GM19468 (cell line): ENCODE data around the gene CDCA3.

Source experiments
- ATAC-seq: cut with Tn5 transposase; IDR thresholded peaks from one replicate; pipeline ENCODE4 v1.9.1; 2021; ENCODE audit warnings: mild to moderate bottlenecking, moderate library complexity, moderate number of reproducible peaks; ENCODE audit not compliant: unreplicated experiment; ENCODE audit errors: extremely low read depth

Gene CDCA3

GRCh38 chr12:6858799-6859198 is 7.7 kb upstream of the CDCA3 start:
- ATAC-seq, result no peak

GRCh38 chr12:6855322-6855721 is 4.2 kb upstream of the CDCA3 start:
- ATAC-seq, result no peak

DNA sequence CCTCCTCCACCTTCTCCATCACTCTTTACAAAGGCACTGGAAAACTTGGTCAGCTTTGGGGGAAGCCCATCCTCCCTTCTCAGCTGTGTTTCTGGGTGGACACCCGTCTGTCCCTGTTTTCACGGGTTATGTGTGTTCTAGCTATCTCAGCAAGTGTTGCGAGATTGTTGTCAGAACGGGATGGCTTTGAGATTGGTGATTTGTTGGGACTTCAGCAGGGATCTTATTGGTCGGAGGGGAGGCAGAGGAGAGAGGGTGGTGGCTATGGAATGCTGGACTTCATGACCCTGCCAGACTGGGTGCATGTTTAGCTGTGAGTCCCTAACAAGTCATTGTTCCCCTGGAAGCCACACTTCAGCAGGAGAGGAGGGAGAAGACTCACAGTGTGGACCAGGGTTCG is 3.0 kb upstream of the CDCA3 start:
- ATAC-seq, result no peak

DNA sequence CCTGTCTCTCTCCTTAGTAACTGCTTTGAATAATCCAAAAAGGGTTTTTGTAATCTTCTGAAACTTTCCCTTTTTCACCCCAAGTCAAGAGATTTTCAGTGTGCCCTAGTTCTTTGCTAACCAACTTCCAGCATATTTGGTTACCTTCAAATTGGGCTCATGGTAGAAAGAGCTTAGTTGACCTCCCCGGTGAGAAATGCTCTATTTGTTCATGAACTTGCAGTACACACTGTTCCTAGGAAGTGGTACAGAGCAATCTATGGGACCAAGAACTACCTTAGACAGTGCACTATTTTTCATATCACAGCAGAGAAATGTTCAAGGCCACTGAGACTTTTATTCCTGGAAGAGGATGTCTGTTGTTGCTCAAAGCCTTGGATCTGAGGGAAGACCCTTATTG is 2.5 kb upstream of the CDCA3 start:
- no peak for ATAC-seq

GRCh38 chr12:6852651-6853354 is 1.7 kb upstream of the CDCA3 start:
- no peak for ATAC-seq

- peak; percentile 82 for ATAC-seq
Measured at GRCh38 chr12:6851921-6852650, 1.0 kb upstream of the CDCA3 start, which contains the start of gene USP5. Gene USP5, plus strand, starts transcription at chr12:6852150. Its CDS starts 30 bp downstream, at chr12:6852180.

DNA sequence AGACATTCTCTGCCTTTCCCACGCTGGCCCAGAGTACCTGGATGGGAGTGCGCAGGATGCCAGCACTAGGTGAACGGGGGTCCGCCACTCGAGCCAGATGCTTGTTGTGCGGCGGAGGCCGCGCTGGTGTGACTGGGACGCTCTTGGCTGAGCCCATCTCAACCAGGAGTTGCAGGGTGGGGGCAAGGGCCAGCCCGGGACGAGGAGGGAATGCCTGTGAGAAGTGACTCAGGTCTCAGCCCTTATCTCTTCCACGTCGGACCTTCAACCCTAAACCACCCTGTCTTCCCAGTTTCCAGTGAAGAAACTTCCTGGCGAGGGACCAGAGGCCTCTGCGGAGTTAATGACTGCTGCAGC is 312 bp downstream of the CDCA3 start:
- no peak for ATAC-seq

- ATAC-seq, result no peak
Measured at GRCh38 chr12:6849976-6850560, 1.0 kb downstream of the CDCA3 start.

DNA sequence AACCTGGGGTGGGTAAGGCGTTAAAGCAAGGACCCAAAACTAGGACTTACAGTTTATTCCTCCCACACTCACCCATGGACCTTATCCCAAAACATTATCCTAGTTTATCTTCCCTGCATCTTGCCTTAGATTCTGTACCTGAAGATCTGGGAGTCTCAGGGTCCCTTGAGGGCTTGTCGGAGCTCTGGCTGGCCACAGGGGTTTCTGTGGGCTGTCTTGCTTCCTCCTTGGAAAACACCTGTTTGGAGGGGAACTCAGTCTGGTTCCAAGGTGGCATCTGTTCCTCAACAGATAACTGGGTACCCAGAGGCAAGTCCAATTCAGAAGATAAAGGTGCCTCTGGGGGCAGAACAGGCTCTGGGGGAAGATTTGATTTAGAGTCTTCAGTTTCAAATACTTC is 1.7 kb downstream of the CDCA3 start:
- ATAC-seq, result no peak

DNA sequence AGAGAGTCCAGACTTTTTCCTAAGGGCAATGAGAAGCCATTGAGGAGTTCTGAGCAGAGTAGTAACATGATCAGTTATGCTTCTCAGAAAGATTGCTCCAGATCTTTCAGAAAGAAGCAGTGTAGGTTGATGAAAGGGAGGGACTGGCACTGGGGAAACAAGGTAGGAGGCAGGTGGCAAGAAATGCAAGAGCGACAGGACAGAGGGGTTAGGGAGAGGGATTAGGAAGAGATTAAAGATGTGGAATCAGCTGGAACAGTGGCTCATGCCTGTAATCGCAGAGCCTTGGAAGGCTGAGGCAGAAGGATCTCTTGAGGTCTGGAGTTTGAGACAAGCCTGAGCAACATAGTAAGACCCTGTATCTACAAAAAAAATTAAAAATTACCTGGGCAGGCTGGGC is 3.4 kb downstream of the CDCA3 start:
- no peak for ATAC-seq

DNA sequence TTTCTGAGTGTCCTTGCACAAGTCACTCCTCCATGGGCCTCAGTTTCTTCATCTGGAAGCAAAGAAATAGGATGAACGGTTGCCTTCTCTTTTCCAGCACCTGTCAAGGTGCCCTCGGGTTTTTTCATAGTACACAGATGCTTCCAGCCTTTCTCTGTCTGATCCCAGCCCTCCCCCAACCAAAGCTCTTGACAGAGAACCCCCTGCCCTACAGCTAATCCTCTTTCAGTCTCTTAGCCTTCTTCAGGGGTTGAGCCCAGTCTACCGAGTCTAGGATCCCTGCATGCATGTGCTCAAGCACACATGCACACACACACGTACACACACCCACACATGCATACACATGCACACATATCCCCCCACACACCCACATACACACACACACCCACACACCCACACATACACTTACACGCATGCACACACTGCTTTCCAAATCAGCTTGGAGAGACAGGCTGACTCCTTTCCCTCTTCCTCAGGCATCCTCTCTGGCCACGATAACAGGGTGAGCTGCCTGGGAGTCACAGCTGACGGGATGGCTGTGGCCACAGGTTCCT is 4.7 kb downstream of the CDCA3 start:
- no peak for ATAC-seq

DNA sequence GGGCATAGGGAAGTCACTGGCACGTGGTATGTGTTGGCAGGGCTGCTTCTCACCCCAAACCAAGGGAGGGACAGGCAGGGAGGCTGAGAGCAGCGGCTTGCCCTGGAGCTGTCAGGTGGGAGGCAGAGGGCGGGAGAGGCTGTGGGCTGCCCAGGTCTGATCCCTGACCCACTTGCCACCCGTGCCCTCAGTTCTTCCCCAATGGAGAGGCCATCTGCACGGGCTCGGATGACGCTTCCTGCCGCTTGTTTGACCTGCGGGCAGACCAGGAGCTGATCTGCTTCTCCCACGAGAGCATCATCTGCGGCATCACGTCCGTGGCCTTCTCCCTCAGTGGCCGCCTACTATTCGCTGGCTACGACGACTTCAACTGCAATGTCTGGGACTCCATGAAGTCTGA is 5.7 kb downstream of the CDCA3 start:
- no peak for ATAC-seq

DNA sequence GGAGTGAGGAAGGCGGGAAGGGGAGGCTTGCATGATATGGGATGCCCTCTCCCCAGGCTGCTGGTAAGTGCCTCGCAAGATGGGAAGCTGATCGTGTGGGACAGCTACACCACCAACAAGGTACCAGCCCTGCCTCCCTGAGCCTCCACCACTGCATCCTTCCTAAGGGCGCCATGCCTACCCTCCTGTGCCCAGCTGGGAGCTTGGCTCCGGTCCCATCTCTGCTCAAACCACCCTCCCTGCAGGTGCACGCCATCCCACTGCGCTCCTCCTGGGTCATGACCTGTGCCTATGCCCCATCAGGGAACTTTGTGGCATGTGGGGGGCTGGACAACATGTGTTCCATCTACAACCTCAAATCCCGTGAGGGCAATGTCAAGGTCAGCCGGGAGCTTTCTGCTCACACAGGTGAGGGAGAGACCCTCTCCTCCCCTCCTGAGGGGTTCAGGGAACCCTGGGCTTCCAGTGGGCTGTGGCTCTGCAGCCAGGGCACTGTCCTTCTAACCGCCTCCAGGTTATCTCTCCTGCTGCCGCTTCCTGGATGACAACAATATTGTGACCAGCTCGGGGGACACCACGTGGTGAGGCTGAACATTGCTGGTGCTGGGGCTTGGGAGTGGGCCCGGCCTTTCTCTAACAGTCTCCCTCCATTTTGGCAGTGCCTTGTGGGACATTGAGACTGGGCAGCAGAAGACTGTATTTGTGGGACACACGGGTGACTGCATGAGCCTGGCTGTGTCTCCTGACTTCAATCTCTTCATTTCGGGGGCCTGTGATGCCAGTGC is 7.8 kb downstream of the CDCA3 start:
- no peak for ATAC-seq

DNA sequence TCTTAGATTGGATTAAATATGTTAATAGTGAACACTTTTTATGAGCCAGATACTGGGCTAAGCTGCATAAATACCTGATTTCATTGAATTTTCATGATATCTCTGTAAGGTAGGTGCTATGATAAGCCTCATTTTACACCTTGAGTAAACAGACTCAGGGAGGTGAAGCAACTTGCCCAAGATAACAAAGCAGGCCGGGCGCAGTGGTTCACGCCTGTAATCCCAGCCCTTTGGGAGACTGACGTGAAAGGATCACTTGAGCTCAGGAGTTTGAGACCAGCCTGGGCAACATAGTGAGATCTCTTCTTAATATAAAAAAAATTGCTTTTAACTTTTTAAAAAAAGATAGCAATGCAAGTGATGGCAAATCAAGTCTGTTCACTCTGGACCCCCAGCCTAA is 9.0 kb downstream of the CDCA3 start:
- ATAC-seq, result no peak

- ATAC-seq, result no peak
Measured at GRCh38 chr12:6840761-6841515, 10.1 kb downstream of the CDCA3 start, which contains the start of gene GNB3. Gene GNB3, plus strand, starts transcription at chr12:6840925. Its CDS starts 363 bp downstream, at chr12:6841288.

- no peak for ATAC-seq
Measured at GRCh38 chr12:6840330-6840729, 10.8 kb downstream of the CDCA3 start.

DNA sequence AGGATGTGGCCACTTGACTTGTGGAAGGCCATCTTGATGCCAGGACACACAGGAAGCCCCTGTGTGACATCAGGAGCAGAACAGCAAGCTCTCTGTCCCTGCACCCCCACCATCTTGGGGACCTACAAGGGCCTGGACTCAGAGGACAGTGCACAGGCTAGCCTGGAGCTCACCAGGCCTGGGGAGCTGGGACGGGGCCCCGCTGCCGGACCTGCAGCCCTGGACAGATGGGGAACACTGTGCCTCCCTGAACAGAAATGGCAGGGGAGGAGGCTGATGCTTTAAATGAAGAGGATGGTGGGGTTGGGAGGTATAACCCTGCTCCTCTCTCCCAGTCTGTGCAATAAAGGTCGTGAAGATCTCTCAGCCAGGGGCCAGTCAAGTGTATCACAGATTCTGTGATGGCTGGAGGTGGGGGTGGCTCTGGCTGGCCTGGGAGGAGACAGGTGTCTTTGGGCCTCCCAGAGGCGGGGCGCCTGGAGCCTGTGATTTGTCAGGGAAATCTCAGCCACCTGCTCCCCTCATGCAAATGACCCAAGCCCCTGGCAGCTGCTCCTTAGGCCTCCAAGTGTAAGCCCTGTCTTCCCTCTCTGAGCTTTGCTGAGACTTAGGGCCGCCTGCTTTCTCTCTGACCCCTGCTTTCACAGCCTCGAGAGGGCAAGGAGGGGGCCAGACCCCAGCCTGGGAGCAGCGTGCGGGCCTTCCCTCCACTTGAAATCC is 11.4 kb downstream of the CDCA3 start:
- ATAC-seq, result no peak

GRCh38 chr12:6838854-6839253 is 12.2 kb downstream of the CDCA3 start:
- no peak for ATAC-seq
